T-helper 17 cell (primary cell): ENCODE measurements around the gene PRSS16. TPM values are rescaled to one million over a fixed set of nuclear protein-coding genes. Genes with fewer than 3 reads are reported as not detected.
"Not testable (repeated sequence)": the region's sequence is repeated elsewhere in the genome, so short reads cannot be mapped to it uniquely, and the experiment has no call there.

Experiments used
- ATAC-seq: fragments of 150-1000 bp; cut with Tn5 transposase; 2 replicates; pipeline ENCODE4 v1.10.0; 2021; ENCODE audit warnings: mild to moderate bottlenecking, moderate library complexity
- DNase-seq, 3 donors: peaks; one replicate each; pipeline versions ENCODE4 v3.0.0 to v3.0.0-alpha.2; 2020 to 2021
- H3K9me3 ChIP-seq: one replicate; pipeline ENCODE4 v1.7.0; 2013; ENCODE audit warnings: low read length, mild to moderate bottlenecking; ENCODE audit not compliant: control insufficient read depth, poor library complexity, severe bottlenecking
- H3K27ac Mint-ChIP-seq: one replicate; pipeline ENCODE4 v1.8.0; 2022; ENCODE audit warnings: mild to moderate bottlenecking, moderate library complexity, mixed read lengths
- H3K27me3 Mint-ChIP-seq: one replicate; pipeline ENCODE4 v1.8.0; 2022; ENCODE audit warnings: mixed read lengths
- H3K36me3 Mint-ChIP-seq: one replicate; pipeline ENCODE4 v1.8.0; 2022; ENCODE audit warnings: low read depth, mixed read lengths
- H3K4me1 Mint-ChIP-seq: one replicate; pipeline ENCODE4 v1.8.0; 2022; ENCODE audit warnings: mild to moderate bottlenecking, mixed read lengths
- H3K4me3 Mint-ChIP-seq: one replicate; pipeline ENCODE4 v1.8.0; 2022; ENCODE audit warnings: mild to moderate bottlenecking, moderate library complexity, mixed read lengths
- total RNA-seq, 4 donors: library from RNA in 2 of 4; stranded (reverse) in 2 of 4; gene quantifications; one replicate each; pipeline ENCODE4 v1.2.3 and lab custom pipeline; 2022 to 2026

The PRSS16 gene
- total RNA-seq: 1 to 10 TPM in 1 of 2 donors, under 1 TPM in 1; 0.80 to 2.0 TPM
- 1.3 to 1.4 reads per million in 2 donors for total RNA-seq (lab: John Stamatoyannopoulos, UW)

DNA sequence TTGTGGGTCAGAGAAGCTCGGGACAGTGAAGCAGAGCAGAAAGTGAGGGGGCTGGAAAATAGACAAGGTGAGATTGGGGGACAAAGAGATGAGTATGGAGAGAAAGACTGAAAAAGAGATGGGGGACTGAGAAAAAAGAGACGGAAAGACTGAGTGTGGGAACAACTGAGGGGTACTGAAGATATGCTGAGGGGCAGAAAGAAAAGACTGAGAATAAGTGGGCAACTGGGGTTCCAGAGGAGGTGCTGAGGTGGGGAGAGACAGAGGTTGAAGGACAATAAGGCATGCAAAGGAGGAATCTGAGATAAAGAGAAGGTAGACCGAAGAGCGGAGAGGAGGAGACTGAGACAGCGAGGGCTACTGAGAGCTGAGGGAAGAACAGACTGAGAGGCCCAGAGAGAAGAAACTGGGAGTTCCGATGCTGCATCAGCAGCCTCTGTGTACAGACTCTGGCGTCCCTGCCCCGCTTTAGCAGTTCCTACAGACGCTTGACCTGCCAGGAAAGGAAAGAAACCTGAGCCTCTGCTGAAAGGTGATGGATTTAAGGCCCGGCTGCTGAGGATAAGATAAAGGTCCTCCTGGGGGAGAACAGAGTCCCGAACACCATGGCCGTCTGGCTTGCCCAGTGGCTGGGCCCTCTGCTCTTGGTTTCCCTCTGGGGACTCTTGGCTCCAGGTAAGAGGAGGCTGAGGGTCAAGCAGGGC lies at the start of gene PRSS16:
TSS of gene PRSS16 (plus strand) at position 569 of the 704 bp plus-strand sequence. CDS start at position 606, 37 bp downstream.
- ATAC-seq: no peak
- Mint-ChIP-seq H3K27me3 (peaks cover 17% of the 10 kb centered on the region), H3K36me3 (peaks cover 4% of the 10 kb centered on the region), H3K27ac (no peak within 1 kb of the TSS), H3K4me3 (no peak within 1 kb of the TSS), H3K4me1 (peaks cover 8% of the 10 kb centered on the region)
- H3K9me3 ChIP-seq: no peaks in the 10 kb centered on the region
- DNase-seq: no peak

DNA sequence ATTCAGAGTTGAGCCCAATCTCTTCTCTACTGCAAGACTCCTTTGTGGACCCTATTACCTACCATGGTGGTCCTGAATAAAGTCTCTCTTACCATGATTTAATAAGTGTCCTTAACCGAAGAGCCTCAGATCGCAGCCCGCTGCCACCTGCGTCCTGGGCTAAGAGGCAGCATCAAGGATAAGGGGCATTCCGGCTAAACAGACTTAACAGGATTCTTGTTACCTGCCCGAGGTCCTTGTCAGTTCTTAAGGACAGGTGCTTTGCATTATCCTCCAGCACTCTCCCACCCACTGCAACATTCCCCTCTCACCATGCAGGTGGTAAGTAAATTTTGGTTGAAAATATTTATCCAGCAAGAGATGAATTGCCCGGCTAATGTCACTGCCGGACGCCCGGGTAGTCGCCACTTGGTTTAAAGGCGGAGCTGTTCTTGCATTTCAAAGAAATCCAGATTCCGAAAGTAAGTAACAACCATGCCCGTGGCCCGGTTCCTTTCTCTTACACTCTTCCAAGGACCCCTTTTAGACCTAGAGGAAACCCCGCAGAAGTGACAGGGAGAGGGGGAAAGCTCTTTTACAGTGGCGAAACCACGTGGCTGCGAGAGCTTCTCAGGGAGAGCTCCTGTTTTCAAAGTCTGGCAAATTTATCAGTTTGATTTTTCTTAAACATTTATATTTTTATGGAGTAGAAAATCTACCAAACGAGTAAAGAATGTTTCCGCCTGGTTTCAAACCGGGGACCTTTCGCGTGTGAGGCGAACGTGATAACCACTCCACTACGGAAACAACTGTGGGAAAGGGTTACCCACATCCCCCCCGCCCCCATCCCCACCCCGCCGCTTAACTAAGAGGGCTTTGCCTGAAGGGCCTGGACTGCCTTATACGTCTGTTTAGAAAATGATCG lies 41.9 kb upstream of the PRSS16 start:
- Mint-ChIP-seq H3K36me3 (peaks cover 5% of the 10 kb centered on the region), H3K4me3 (no peak overlapping the region), H3K27ac (no peak overlapping the region), H3K27me3 (peaks cover 73% of the 10 kb centered on the region), H3K4me1 (no peaks in the 10 kb centered on the region)
- DNase-seq (no peak), ATAC-seq (no peak)
- no peaks in the 10 kb centered on the region for H3K9me3 ChIP-seq

GRCh38 chr6:27206806-27207205 lies 40.7 kb upstream of the PRSS16 start:
- no peak for ATAC-seq

GRCh38 chr6:27208042-27208441 lies 39.5 kb upstream of the PRSS16 start:
- H3K27ac Mint-ChIP-seq: no peak overlapping the region
- H3K36me3 Mint-ChIP-seq: peaks cover 5% of the 10 kb centered on the region
- no peaks in the 10 kb centered on the region for H3K9me3 ChIP-seq
- H3K4me3 Mint-ChIP-seq: no peak overlapping the region
- peaks cover 83% of the 10 kb centered on the region for H3K27me3 Mint-ChIP-seq
- DNase-seq (no peak), ATAC-seq (no peak)
- no peaks in the 10 kb centered on the region for H3K4me1 Mint-ChIP-seq

More at GRCh38 chr6:27206806-27207205, 40.7 kb upstream of the PRSS16 start:
- DNase-seq: no peak
- Mint-ChIP-seq H3K4me3 (peak overlapping the region; percentile 36), H3K4me1 (no peaks in the 10 kb centered on the region), H3K36me3 (peaks cover 5% of the 10 kb centered on the region), H3K27ac (no peak overlapping the region), H3K27me3 (peaks cover 80% of the 10 kb centered on the region)
- no peaks in the 10 kb centered on the region for H3K9me3 ChIP-seq

- no peak overlapping the region for H3K4me3 Mint-ChIP-seq
- ATAC-seq: no peak
- peaks cover 3% of the 10 kb centered on the region for H3K36me3 Mint-ChIP-seq
- H3K4me1 Mint-ChIP-seq: no peaks in the 10 kb centered on the region
- H3K9me3 ChIP-seq: no peaks in the 10 kb centered on the region
- H3K27me3 Mint-ChIP-seq: peaks cover 81% of the 10 kb centered on the region
- no peak overlapping the region for H3K27ac Mint-ChIP-seq
- no peak for DNase-seq
These were observed 38.3 kb upstream of the PRSS16 start for GRCh38 chr6:27209196-27209595.

DNA sequence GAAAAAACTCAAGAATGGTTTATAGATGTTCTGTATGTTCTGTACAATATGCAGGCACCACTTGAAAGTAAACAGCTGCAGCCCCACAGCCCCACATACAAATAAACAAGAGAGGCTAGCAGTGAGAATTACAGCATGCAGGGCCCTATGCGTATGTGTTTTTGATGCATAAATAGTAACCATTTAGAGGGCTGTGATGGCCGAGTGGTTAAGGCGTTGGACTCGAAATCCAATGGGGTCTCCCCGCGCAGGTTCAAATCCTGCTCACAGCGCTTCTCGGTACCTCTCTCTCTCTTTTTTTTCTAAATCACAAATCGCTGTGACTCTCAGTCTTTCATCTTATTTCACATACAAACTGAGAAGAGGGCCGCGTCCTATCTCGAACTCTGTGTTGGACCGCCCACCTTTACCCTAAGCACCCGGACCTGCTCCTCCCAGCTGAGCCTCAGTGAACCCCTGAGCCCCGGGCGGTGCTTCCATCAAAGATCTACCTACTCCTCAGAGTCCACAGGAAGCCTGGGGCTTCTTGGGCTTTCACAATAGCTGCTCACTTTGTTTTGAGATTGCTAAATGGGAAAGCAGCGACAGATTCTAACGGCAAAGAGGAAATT lies 37.7 kb upstream of the PRSS16 start:
- ATAC-seq (no peak), DNase-seq (no peak)
- no peak overlapping the region for H3K27ac Mint-ChIP-seq
- peaks cover 3% of the 10 kb centered on the region for H3K36me3 Mint-ChIP-seq
- peaks cover 81% of the 10 kb centered on the region for H3K27me3 Mint-ChIP-seq
- H3K4me1 Mint-ChIP-seq: no peaks in the 10 kb centered on the region
- H3K4me3 Mint-ChIP-seq: no peak overlapping the region
- H3K9me3 ChIP-seq: no peaks in the 10 kb centered on the region

GRCh38 chr6:27213091-27213517 lies 34.4 kb upstream of the PRSS16 start:
- not testable (repeated sequence) for DNase-seq, ATAC-seq, H3K36me3 Mint-ChIP-seq, H3K27ac Mint-ChIP-seq, H3K4me3 Mint-ChIP-seq, H3K9me3 ChIP-seq, H3K4me1 Mint-ChIP-seq
- H3K27me3 Mint-ChIP-seq: peaks cover 57% of the 10 kb centered on the region

- ATAC-seq (no peak), DNase-seq (no peak)
- no peaks in the 10 kb centered on the region for H3K9me3 ChIP-seq
- no peak overlapping the region for H3K27ac Mint-ChIP-seq
- no peak overlapping the region for H3K4me3 Mint-ChIP-seq
- H3K4me1 Mint-ChIP-seq: no peaks in the 10 kb centered on the region
- H3K36me3 Mint-ChIP-seq: no peaks in the 10 kb centered on the region
- peaks cover 54% of the 10 kb centered on the region for H3K27me3 Mint-ChIP-seq
These were observed 33.9 kb upstream of the PRSS16 start for GRCh38 chr6:27213544-27214125.

GRCh38 chr6:27214126-27214601 lies 33.3 kb upstream of the PRSS16 start:
- Mint-ChIP-seq H3K4me1 (no peaks in the 10 kb centered on the region), H3K36me3 (no peaks in the 10 kb centered on the region), H3K4me3 (no peak overlapping the region), H3K27me3 (peaks cover 52% of the 10 kb centered on the region), H3K27ac (no peak overlapping the region)
- no peaks in the 10 kb centered on the region for H3K9me3 ChIP-seq
- ATAC-seq: no peak
- no peak for DNase-seq

DNA sequence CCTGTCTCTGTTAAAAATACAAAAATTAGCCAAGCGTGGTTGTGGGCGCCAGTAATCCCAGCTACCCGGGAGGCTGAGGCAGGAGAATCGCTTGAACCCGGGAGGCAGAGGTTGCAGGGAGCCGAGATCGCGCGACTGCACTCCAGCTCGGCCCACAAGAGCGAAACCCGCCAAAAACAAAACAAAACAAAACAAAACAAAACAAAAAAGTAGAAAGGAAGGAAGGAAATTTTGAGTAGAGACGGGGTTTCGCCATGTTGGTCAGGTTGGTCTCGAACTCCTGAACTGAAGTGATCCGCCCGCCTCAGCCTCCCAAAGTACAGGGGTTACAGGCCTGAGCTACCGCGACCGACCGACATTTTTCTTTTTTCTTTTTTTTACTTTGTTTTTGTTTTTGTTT lies 30.6 kb upstream of the PRSS16 start:
- ATAC-seq: no peak
- peaks cover 2% of the 10 kb centered on the region for H3K4me1 Mint-ChIP-seq
- no peak overlapping the region for H3K27ac Mint-ChIP-seq

DNA sequence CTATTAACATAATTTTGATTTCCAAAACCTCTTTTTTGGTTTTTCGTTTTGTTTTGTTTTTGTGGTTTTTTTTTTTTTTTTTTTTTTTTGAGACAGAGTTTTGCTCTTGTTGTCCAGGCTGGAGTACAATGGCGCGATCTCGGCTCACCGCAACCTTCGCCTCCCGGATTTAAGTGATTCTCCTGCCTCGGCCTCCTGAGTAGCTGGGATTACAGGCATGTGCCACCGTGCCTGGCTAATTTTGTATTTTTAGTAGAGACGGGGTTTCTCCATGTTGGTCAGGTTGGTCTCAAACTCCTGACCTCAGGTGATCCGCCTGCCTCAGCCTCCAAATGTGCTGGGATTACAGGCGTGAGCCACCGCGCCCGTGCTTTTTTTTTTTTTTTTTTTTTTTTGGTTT lies 24.5 kb upstream of the PRSS16 start:
- H3K4me3 Mint-ChIP-seq, H3K9me3 ChIP-seq, DNase-seq, H3K36me3 Mint-ChIP-seq, H3K27ac Mint-ChIP-seq, ATAC-seq, H3K4me1 Mint-ChIP-seq: not testable (repeated sequence)
- peaks cover 66% of the 10 kb centered on the region for H3K27me3 Mint-ChIP-seq

More for the DNA sequence above, 30.6 kb upstream of the PRSS16 start:
- H3K27me3 Mint-ChIP-seq: peaks cover 45% of the 10 kb centered on the region
- H3K9me3 ChIP-seq: no peaks in the 10 kb centered on the region
- no peaks in the 10 kb centered on the region for H3K36me3 Mint-ChIP-seq
- no peak overlapping the region for H3K4me3 Mint-ChIP-seq
- DNase-seq: no peak

DNA sequence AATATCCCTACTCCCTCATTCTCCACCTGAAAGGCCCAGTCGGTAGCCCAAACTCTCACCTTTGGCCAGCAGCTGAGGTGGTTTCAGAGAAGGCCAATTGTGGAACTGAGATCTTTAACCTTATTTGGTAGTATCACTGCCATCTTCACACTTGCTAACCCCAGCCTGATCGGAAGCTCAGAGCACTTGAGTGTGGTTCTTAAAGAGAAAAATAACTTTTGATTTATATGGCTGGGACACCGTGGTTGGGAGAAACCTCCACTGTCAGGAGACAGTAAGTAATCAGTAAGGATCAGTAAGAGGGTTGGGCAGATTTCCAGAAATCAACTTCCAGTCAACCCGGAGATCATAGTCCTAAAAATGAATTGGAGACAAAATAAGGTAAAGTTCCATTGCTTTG lies 22.8 kb upstream of the PRSS16 start:
- peaks cover 78% of the 10 kb centered on the region for H3K27me3 Mint-ChIP-seq
- peaks cover 2% of the 10 kb centered on the region for H3K4me1 Mint-ChIP-seq
- no peak overlapping the region for H3K4me3 Mint-ChIP-seq
- ATAC-seq (no peak), DNase-seq (no peak)
- H3K36me3 Mint-ChIP-seq: no peaks in the 10 kb centered on the region
- no peaks in the 10 kb centered on the region for H3K9me3 ChIP-seq
- H3K27ac Mint-ChIP-seq: no peak overlapping the region
